Midbrain (tissue), 1 donor: ENCODE measurements around the gene NOL7.

Experiments used
- DNase-seq: peaks from one replicate; lab custom pipeline; 2025; lab: John Stamatoyannopoulos, UW

The NOL7 gene

DNA sequence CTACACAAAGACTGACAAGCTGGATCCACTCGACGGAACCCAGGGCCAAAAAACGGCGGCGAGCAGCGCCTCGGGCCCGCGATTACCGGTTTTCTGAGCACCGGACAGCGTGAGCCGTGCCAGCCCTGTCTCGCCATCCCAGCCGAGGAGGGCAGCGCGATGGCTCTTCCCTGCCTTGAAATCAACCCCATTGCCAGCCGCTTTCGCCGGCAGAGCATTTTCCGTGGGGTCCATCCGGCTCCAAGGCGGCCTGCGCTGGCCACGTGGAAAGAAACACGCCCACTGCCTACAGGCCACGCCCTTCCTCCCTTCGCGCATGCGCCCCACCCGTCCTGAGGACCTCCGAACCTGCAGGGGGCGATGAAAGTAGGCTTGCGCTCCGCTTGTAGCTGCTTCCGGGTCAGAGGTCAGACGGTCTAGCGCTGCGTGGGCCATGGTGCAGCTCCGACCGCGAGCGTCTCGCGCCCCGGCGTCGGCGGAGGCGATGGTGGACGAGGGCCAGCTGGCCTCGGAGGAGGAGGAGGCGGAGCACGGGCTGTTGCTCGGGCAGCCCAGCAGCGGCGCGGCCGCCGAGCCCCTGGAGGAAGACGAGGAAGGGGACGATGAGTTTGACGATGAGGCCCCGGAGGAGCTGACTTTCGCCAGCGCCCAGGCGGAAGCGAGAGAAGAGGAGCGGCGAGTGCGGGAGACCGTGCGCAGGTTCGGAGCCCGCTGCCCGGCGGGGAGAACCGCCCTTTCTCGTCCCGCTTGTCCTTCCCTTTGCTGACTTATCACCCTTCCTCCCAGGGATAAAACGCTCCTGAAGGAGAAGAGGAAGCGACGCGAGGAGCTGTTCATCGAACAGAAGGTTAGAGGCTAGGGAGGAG, at the start of gene NOL7:
Gene NOL7 (plus strand): TSS at position 410 of the 866 bp plus-strand sequence. CDS start 24 bp downstream, at position 434.
- DNase-seq, result peak; percentile 98

DNA sequence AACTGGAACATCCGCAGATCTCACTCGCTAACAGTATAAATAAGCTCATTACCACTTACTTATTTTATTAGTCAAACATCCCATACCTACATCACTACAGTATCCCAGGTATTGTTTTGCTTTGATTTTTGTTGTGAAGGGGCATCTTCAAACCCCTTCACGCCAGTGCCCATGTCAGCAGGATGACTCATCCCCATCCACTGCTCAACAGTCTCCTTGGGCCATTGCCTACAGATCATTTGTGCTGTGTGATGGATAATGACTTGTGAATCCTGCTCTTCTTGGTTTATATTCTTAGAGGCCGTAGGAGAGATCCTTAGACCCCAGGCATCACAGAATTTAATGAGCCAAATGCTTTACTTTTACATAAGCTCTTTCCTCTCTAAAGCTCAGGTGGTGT, 49.2 kb upstream of the NOL7 start:
- no peak for DNase-seq

DNA sequence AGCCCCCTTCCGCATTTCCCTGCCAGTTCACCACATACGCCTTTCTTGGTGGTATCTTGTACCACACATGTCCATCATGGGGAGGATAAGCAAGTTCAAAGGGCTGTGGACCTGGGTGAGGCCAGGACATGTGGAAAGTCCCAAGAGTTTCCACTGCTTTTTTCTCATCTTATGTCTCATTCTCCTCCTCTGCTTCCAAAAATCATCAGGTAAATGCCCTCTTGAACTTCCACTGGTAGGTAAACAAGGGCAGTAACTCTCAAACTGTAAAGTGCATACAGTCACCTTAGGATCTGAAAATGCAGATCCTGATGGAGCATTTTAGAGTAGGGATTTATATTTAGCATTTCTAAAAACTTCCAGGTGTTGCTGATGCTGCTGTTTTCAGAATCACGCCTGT, 48.6 kb upstream of the NOL7 start:
- DNase-seq, result no peak

DNA sequence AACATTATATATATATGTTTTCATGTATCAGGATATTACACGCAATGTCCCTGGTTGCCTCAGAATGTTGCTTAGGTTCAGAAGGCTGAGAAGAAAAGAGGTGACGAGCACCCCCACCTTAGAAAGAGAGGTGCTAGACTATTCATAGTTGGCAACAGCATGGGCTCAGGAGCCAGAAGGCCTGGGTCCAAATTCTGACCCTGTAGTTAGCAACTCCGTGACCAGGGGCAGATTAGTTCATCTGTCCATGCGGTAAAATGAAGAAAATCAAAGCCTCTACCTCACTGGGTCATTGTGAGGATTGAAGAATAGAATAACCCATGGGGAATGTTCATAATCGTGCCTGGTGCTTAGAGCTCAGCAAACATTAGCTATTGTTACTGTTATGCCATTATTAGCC, 46.2 kb upstream of the NOL7 start:
- DNase-seq, result no peak

DNA sequence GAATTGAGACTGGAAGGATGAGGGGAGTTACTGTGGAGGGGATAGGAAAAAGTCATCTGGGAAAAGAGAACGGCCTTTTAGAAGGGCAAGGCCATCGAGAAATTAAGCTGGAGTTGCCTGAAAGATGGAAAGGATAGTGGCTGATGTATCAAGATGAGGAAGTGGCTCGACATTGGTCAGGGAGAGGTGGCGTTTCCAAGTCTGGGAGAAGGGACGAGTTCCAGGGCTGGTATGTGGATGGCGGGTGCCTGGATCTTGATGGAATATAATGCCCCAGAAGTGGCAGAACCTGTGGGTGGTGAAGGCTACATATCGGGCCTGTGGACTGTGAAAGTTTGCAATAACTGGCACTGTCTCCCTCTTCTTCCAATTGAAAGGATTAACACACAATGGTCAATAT, 42.9 kb upstream of the NOL7 start:
- no peak for DNase-seq

DNA sequence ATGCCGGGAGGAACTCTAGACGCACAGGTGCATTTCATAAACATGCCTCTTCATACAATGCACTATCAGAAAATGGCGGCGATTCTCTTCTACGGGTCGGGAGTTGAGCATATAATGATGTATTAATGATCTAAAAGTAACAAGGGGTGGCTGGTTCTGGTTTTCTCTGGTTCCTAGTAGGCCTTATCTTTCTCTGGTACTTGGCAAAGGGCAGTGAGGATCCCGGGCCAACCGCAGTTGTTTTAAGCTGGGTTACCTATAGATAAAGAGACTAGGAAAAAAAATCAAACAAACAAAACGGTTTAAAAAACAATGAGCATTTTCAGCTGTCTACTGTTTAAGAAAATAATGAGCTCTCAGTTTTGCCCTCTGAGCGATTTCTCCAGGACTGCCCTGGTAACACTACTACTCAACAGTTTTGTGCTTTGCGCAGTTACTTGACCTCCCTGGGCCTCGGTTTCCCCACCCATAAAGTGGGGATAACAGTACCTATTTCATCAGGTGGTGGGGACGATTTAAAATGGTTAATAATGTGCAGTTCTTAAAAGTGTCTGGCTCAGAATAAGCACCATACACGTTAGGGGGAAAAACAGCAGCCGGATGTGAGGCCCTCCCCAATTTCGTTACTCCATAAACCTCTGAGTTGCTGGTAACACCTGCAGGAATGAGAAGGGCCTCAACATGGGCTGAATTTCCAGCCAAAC, 42.0 kb upstream of the NOL7 start:
- no peak for DNase-seq

DNA sequence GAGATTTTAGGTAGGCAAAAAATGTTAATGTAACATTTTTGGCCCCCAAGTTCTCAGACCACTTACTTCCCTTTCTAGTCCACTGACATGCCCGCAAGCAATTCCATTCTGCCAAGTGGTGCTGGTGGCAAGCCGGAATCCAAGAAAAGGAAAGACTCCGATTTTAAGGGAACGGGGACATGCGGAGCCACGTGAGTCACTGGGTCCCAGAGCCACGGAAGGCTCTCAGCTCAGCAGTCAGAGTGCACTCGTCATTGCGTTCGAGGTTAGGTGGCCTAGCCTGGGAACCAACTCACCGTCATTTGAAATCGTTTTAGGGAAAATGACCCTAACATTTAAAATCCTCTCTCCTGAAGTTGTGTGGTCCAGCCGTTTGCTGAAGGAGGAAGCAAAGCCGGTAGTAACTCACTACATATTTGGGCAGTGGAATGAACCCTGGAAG, 41.4 kb upstream of the NOL7 start:
- DNase-seq, result peak; percentile 53

DNA sequence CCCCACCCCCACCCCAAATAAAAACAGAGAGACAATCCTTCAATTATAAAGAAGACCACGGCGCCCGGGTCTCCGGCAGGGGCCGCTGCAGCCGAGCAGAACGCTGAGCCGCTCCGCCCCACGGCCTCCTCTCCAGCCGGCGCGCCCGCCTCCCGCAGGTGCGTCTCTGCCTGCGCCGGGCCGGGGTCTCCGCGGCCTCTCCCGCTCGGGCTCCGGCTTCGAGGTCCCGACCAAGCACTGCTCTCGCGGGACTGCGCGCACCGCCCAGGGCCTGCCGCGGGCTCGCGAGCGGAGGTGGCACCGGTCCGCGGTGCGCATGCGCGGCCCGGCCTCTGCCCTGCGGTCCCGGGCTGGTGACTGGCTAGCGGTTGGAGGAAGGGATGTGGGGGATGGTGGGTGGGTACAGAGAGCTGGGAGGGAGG, 41.0 kb upstream of the NOL7 start:
- peak; percentile 92 for DNase-seq

DNA sequence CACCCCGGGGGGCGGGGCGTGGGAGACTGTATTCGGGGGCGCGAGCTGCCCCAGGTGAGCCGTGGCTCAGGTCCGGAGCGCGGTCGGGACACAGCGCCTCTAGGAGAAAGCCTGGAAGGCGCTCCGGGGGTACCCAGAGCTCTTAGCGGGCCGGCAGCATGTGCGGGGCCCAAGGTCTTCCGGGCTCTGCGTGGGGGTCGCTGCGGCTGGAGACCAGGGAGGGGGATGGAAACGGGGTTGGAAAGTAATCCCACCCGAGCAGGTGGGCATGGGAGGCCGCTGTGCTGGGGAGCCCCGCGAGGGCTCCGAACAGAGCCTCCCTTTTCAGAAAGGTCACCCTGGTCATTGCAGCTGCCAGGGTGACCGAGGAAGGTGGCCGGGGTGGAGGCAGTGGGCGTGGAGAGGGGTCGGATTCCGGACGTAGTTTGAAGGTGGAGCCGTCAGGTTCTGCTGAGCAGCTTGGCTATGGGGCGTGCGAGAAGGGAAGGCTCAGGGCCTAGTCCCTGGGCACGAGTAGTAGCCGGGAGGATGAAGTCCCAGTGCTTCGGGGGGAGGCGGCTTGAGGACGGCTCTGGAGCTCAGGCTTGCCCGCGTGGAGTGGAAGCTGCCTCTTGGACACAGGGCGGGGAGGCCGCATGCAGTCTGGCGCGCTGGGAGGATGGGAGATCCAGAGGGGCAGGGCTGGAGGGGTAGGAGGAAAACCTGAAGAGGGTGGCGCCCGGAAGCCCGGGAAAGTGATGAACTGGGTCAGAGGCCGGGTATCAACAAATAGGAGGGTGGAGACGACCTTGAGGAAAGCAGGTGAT, 40.4 kb upstream of the NOL7 start, which contains the start of gene SIRT5:
Gene SIRT5 (plus strand): TSS at position 31 of the 806 bp plus-strand sequence. CDS start 9,510 bp downstream, outside the sequence.
- DNase-seq, result peak; percentile 79

DNA sequence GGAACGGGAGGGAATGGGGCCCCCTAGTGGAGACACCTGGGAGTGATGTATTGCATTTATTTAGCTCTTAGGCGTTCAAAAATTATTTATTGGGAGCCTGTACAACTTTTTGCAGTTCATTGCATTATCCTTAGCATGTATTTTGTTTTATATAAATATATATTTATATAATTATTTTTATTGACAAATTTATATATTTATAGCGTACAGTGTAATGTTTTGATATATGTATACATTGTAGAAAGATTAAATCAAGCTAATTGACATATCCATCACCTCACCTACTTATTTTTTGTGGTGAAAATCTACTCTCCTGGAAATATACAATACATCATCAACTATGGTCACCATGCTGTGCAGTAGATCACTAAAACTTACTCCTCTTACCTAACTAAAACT, 39.8 kb upstream of the NOL7 start:
- no peak for DNase-seq

DNA sequence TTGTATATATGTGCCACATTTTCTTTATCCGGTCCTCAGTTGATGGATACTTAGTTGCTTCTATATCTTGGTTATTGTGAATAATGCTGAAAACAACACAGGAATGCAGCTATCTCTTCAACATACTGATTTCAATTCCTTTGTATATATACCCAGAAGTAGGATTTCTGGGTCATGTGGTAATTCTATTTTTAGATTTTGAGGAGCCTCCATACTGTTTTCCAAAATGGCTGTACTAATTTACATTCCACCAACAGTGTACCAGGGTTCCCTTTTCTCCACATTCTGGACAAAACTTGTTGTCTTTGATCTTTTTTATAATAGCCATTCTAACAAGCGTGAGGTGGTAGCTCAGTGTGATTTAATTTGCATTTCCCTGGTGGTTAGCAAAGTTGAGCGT, 39.1 kb upstream of the NOL7 start:
- no peak for DNase-seq

DNA sequence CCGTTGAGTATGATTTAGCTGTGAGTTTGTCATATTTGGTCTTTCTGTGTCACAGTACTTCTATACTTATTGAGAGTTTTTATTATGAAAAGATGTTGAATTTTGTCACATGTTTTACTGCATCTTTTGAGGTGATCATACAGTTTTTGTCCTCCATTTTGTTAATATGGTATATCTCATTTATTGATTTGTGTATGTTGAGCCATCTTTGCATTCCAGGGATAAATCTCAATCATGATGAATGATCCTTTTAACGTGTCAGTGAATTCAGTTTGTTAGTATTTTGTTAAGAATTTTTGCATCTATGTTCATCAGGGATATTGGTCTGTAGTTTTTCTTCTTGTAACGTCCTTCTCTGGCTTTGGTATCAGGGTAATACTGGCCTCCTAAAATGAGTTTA, 37.2 kb upstream of the NOL7 start:
- DNase-seq, result no peak

DNA sequence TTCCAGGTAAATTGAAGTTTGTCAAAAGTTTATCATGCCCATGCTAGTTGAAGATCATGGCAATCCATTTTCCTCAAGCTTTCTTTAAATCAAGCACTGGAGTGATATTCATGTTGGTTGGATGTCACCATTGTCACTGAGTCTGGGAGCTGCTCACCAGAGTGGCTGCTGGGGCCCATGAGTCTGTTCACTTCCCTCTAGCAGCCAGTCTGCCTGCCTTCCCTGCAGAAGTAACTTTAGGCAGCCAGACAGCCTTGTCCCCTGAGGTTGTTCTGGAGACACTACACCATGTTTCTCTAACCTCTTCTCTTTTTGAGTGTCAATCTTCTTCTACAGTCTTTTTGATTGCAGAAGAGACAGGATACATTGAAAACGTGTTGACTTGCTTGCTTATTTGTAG, 35.2 kb upstream of the NOL7 start:
- no peak for DNase-seq

DNA sequence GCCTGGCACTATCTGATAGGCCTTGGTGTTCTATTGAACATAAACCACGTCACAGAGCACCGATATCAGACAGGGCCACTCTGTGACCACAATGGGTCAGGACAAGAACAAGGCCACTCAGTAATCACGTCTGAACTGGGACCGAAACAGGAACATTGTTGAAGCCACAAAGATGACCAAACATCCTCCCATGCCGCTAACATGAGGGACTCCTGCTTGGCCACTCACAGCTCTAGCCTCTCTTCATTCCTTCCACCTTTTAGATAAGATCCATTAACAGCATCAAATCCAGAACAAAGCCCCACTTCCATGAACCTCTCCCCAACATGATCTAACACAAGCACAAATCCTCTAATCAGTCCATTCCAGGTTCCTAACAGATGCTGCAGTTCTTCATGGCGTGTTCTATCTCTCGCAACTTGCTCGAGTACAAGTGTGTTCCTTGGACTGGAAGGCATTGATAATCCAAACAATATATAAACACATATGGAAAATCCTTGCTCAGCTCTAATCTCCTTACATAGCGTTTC, 33.4 kb upstream of the NOL7 start:
- DNase-seq, result peak; percentile 4

DNA sequence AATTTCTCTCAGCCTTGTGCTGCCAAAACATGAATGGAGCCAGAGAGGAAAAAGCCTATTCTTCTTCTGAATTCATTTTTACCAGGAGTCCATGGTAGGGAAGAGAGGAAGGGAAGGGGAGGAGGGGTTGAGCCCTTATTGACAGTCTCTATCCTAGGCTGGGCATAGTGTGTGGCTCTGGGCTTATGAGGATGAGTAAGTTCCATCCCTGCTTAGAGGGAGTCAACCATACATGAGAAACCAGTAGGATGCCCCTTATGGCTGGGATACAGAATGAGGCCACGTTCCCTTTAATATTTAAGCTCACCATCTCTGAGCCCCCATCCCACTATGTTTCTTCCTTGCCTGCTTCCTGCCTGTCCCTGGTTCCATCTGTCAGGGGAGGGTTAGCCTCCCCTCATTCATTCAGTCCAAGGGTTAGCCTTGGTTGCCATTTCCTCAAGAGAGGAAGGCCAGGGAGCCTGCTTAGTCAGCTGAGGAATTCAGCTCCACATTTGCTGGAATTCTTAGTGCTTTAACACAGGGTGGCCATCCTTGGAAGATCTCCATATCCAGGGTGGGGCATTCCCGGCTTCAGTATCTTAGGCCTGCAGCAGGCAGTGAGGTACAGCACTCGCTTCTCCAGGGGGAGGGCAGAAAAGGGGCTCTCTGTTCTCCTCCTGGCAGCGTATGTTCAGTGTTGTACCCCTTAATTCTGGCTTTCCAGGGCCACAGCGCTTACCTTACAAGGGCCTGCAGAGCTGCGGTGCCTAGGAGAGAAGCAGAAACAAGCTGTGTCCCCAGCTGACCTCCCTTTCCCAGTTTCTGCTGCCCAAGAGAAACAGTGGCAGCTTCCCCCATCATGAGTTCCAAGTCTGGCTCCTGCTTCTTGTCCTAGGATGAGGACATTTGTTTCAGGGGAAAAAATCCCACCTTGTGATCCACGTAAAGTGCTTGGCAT, 28.3 kb upstream of the NOL7 start:
- no peak for DNase-seq

DNA sequence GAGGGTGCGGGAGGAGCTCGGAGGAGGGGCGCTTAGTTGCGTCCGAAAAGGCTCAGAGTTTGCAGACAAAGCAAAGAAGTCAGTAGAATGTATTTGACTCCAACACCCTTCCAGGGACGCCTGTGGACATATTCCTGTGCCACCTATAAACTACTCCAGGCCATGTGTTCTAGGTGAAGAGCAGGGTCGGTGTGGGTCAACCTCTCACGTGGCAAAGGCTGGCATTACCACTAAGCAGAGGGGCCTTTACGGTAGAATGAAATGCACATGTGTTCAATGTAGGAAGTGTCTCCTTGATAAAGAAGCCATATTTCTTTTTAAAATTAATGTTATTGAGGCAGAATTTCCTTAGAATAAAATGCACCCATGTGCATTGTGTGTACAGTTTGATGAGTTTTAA, 25.3 kb upstream of the NOL7 start:
- DNase-seq, result no peak

DNA sequence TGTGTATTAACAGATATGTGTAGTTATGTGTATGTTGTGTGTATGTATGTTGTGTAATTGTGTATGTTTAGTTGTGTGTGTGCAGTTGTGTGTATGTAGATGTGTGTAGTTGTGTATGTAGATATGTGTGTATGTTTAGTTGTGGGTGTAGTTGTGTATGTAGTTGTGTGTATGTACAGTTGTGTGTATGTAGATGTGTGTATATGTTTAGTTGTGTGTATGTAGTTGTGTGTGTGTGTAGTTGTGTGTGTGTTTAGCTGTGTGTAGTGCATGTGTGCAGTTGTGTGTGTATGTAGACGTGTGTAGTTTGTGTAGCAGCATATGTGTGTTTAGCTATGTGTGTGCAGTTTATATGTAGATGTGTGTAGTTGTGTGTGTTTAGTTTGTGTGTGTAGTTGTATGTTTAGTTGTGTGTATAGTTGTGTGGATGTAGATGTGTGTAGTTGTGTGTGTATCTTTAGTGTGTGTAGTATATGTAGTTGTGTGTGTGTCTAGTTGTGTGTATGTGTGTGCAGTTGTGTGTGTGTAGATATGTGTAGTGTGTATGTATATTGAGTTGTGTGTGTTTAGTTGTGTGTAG, 24.5 kb upstream of the NOL7 start:
- DNase-seq, result no peak

DNA sequence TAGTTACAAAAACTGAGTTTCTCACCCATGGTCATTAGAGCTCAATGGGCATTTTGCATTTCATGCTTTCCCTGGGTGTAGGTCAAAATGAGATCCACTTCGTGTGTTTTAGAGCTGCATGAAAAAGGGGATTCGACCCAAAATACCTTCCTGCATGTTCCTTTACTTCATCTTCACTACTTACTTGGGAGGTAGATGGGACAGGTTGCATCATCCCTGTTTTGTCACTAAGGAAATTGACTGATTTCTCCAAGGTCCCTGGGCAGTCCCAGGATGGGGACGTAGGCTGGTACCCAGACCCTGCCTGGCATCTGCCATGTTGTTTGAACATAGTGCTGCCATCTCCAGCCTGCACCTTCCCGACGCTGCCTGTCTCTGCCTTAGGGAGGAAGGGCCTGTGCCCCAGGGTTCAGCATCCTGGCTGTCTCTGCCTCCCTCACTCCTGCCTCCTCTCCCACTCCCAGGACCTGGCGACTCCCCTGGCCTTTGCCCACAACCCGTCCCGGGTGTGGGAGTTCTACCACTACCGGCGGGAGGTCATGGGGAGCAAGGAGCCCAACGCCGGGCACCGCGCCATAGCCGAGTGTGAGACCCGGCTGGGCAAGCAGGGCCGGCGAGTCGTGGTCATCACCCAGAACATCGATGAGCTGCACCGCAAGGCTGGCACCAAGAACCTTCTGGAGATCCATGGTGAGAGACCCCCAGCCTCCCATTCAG, 23.8 kb upstream of the NOL7 start:
- DNase-seq, result no peak

DNA sequence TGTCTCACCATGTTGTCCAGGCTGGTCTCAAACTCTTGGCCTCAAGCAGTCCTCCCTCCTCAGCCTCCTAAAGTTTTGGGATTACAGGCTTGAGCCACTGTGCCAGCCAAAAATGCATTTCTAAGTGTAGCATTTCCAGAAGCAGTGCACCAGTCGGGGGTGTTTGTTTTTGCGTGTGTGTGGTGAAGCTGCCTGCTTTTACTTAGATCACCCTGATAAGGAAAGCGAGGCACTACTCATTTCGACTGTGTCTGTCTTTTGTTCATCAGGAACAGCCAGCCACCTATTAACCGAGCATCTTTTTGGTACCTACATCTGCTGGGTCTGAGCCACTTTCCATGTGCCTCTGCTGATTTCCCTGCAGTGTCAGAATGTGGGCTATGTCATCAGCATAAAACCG, 22.0 kb upstream of the NOL7 start:
- DNase-seq, result no peak

DNA sequence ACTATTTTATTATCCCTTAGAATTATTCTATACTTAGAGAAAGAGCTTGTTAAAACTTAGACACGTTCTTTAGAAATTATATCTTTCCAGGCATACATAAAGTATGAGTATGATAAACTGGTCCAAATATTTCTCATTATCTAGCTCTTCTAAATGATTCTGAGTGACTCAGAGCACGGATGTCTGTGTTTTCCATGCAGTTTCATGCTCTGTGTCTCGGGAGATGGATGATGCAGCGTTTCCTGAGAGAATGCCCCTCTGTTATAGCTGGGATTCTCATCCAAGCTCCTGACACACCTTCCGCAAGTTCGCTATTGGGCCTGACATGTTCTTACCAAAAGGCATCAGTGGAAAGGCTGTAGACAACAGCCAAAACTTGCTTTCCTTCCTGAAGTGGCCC, 21.4 kb upstream of the NOL7 start:
- no peak for DNase-seq
